Measurements from ENCODE around the gene SYTL4. TPM values are rescaled to one million over a fixed set of nuclear protein-coding genes. Genes with fewer than 3 reads are reported as not detected.

Gene SYTL4
- total RNA-seq, 4 donors from 2014 or later: 1.7 to 6.4 (median 4.0) TPM

GRCh38 chrX:100659431-100660137, 72.3 kb downstream of the SYTL4 start:
- intact Hi-C loops (cut with DNase I; ENCODE audit: low total_unique reads): no loop called here
- WGBS, 2 donors: 63 to 76% methylated on average over 3 to 4 of the region's 4 CpGs
- no peak for TF ChIP-seq POLR2A (IDR thresholded peaks at IDR 0.05)
- no peak for TF ChIP-seq CTCF (IDR thresholded peaks at IDR 0.05)
- no peak overlapping the region for H3K4me3 ChIP-seq (ENCODE audit: low read depth, poor library complexity, severe bottlenecking)
- no peak for DNase-seq (ENCODE audit: low spot score in 2 of 2)

- DNase-seq (ENCODE audit: low spot score in 2 of 2): no peak
- TF ChIP-seq CTCF (IDR thresholded peaks at IDR 0.05) (no peak), POLR2A (IDR thresholded peaks at IDR 0.05) (no peak)
- intact Hi-C loops (cut with DNase I; ENCODE audit: low total_unique reads): no loop called here
- no peak overlapping the region for H3K4me3 ChIP-seq (ENCODE audit: low read depth, poor library complexity, severe bottlenecking)
- WGBS, 2 donors: 43 to 44% methylated on average over 3 of the region's 3 CpGs
These were observed 73.0 kb downstream of the SYTL4 start for GRCh38 chrX:100658941-100659381.

- intact Hi-C loops (cut with DNase I; ENCODE audit: low total_unique reads): no loop called here
- TF ChIP-seq POLR2A (IDR thresholded peaks at IDR 0.05): no peak
- TF ChIP-seq CTCF (IDR thresholded peaks at IDR 0.05): no peak
- H3K4me3 ChIP-seq (ENCODE audit: low read depth, poor library complexity, severe bottlenecking): no peak overlapping the region
- no peak for DNase-seq (ENCODE audit: low spot score in 2 of 2)
- 23 to 49% methylated on average over 3 of the region's 3 CpGs for WGBS, 2 donors
These were observed 77.7 kb downstream of the SYTL4 start for GRCh38 chrX:100654261-100654660.

- intact Hi-C loops (cut with DNase I; ENCODE audit: low total_unique reads): no loop called here
- TF ChIP-seq POLR2A (IDR thresholded peaks at IDR 0.05): no peak
- no peak for TF ChIP-seq CTCF (IDR thresholded peaks at IDR 0.05)
- DNase-seq (ENCODE audit: low spot score in 2 of 2): no peak
- WGBS, 2 donors: 67 to 92% methylated on average over 2 of the region's 2 CpGs
- H3K4me3 ChIP-seq (ENCODE audit: low read depth, poor library complexity, severe bottlenecking): no peak overlapping the region
These were observed 79.7 kb downstream of the SYTL4 start for GRCh38 chrX:100652266-100652665.

- WGBS, 2 donors: 100% methylated on average over 1 of the region's 1 CpG
- TF ChIP-seq POLR2A (IDR thresholded peaks at IDR 0.05): no peak
- TF ChIP-seq CTCF (IDR thresholded peaks at IDR 0.05): no peak
- intact Hi-C loops (cut with DNase I; ENCODE audit: low total_unique reads): no loop called here
These were observed 81.1 kb downstream of the SYTL4 start for GRCh38 chrX:100650841-100651240.

More at GRCh38 chrX:100650841-100651240, 81.1 kb downstream of the SYTL4 start:
- DNase-seq (ENCODE audit: low spot score in 2 of 2): no peak
- no peak overlapping the region for H3K4me3 ChIP-seq (ENCODE audit: low read depth, poor library complexity, severe bottlenecking)

Measured in lower leg skin (tissue), 4 donors.